ENCODE data around the gene ARSK.

GRCh38 chr5:95526871-95527270 is 28.0 kb upstream of the ARSK start:
- TF ChIP-seq NRF1 (IDR thresholded peaks at IDR 0.05; ENCODE audit: low read depth, low read length) (no peak), EP300 (IDR thresholded peaks at IDR 0.05; ENCODE audit: borderline replicate concordance in 1 of 2, low read depth in 1 of 2, low read length in 1 of 2) (no peak), MAX (IDR thresholded peaks at IDR 0.05; ENCODE audit: low read depth) (no peak), POLR2AphosphoS5 (IDR thresholded peaks at IDR 0.05; ENCODE audit: low read depth, low read length) (no peak), EZH2phosphoT487 (IDR thresholded peaks at IDR 0.05; ENCODE audit: borderline replicate concordance, low read depth) (no peak), JUND (IDR thresholded peaks at IDR 0.05) (no peak), GATA2 (CRISPR knock-in tag; IDR thresholded peaks at IDR 0.05) (no peak), SIN3A (IDR thresholded peaks at IDR 0.05; ENCODE audit: borderline replicate concordance, low read depth, low read length) (no peak)
- TF ChIP-seq, protein P1, sequence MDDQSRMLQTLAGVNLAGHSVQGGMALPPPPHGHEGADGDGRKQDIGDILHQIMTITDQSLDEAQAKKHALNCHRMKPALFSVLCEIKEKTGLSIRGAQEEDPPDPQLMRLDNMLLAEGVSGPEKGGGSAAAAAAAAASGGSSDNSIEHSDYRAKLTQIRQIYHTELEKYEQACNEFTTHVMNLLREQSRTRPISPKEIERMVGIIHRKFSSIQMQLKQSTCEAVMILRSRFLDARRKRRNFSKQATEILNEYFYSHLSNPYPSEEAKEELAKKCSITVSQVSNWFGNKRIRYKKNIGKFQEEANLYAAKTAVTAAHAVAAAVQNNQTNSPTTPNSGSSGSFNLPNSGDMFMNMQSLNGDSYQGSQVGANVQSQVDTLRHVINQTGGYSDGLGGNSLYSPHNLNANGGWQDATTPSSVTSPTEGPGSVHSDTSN (IDR thresholded peaks at IDR 0.05) = no peak
- TF ChIP-seq, protein P2, sequence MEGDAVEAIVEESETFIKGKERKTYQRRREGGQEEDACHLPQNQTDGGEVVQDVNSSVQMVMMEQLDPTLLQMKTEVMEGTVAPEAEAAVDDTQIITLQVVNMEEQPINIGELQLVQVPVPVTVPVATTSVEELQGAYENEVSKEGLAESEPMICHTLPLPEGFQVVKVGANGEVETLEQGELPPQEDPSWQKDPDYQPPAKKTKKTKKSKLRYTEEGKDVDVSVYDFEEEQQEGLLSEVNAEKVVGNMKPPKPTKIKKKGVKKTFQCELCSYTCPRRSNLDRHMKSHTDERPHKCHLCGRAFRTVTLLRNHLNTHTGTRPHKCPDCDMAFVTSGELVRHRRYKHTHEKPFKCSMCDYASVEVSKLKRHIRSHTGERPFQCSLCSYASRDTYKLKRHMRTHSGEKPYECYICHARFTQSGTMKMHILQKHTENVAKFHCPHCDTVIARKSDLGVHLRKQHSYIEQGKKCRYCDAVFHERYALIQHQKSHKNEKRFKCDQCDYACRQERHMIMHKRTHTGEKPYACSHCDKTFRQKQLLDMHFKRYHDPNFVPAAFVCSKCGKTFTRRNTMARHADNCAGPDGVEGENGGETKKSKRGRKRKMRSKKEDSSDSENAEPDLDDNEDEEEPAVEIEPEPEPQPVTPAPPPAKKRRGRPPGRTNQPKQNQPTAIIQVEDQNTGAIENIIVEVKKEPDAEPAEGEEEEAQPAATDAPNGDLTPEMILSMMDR (IDR thresholded peaks at IDR 0.05) = no peak
- TF ChIP-seq, protein P3, sequence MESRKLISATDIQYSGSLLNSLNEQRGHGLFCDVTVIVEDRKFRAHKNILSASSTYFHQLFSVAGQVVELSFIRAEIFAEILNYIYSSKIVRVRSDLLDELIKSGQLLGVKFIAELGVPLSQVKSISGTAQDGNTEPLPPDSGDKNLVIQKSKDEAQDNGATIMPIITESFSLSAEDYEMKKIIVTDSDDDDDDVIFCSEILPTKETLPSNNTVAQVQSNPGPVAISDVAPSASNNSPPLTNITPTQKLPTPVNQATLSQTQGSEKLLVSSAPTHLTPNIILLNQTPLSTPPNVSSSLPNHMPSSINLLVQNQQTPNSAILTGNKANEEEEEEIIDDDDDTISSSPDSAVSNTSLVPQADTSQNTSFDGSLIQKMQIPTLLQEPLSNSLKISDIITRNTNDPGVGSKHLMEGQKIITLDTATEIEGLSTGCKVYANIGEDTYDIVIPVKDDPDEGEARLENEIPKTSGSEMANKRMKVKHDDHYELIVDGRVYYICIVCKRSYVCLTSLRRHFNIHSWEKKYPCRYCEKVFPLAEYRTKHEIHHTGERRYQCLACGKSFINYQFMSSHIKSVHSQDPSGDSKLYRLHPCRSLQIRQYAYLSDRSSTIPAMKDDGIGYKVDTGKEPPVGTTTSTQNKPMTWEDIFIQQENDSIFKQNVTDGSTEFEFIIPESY (IDR thresholded peaks at IDR 0.05; ENCODE audit: borderline replicate concordance, low read depth) = no peak
- TF ChIP-seq, protein P4, sequence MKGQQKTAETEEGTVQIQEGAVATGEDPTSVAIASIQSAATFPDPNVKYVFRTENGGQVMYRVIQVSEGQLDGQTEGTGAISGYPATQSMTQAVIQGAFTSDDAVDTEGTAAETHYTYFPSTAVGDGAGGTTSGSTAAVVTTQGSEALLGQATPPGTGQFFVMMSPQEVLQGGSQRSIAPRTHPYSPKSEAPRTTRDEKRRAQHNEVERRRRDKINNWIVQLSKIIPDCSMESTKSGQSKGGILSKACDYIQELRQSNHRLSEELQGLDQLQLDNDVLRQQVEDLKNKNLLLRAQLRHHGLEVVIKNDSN (IDR thresholded peaks at IDR 0.05; ENCODE audit: borderline replicate concordance, low read depth) = no peak

All from SK-N-SH (cell line).